HepG2 (cell line): ENCODE measurements around the gene SPATC1L. TPM values are rescaled to one million over a fixed set of nuclear protein-coding genes. Genes with fewer than 3 reads are reported as not detected.

Source experiments
- ATAC-seq: fragments of 200-7000 bp; cut with Tn5 transposase; 3 replicates; pipeline ENCODE4 v1.9.1; 2020; ENCODE audit warnings: mild to moderate bottlenecking, moderate library complexity
- BruUV-seq: library from RNA; stranded (reverse); fragments of 400-500 nt; replicated peaks from 2 replicates; lab custom pipeline; 2021; lab: Mats Ljungman, UMichigan
- CTCF ChIA-PET: fragments of 300-600 bp; formaldehyde crosslinking; extraction: SDS; loops from one replicate; lab custom pipeline; 2021; ENCODE audit warnings: low total read pairs, inconsistent platforms, low intra/inter-chr PET ratio; lab: Yijun Ruan, JAX
- POLR2A ChIA-PET: fragments of 350-600 bp; sonication (Branson Sonifier 250); formaldehyde crosslinking; loops from one replicate; lab custom pipeline; 2020; ENCODE audit warnings: antibody characterized with exemption, inconsistent platforms; lab: Yijun Ruan, JAX
- DNase-seq: peaks from one replicate; pipeline ENCODE4 v3.0.0-alpha.2; 2015; ENCODE audit warnings: low spot score
- FAIRE-seq: peaks from 3 replicates; lab custom pipeline; 2011; peaks lifted over from hg19 to GRCh38; lab: Jason Lieb, UNC
- H2AFZ ChIP-seq: one replicate; pipeline ENCODE4 v1.6.1; 2011; ENCODE audit warnings: low read length, inconsistent platforms
- H3K27ac ChIP-seq: fragments of 300-600 bp; 3 replicates; pipeline ENCODE4 v1.8.0; 2011; ENCODE audit warnings: mixed run types, mild to moderate bottlenecking, mixed read lengths, low read length, inconsistent platforms; ENCODE audit not compliant: insufficient read depth; ENCODE audit errors: extremely low read length
- H3K27me3 ChIP-seq, 2 experiments: fragments of 200-600 bp in 1 of 2; 2 replicates in 1 of 2; 3 replicates in 1 of 2; pipeline versions ENCODE4 v1.6.0 to v1.8.0; 2011; ENCODE audit warnings: low read length in 2 of 2, mild to moderate bottlenecking in 2 of 2, moderate library complexity in 2 of 2, inconsistent platforms in 1 of 2; ENCODE audit not compliant: insufficient read depth in 2 of 2, control insufficient read depth in 1 of 2
- H3K36me3 ChIP-seq, 2 experiments: fragments of 200-600 bp in 1 of 2; replicated peaks in 1 of 2; 2 replicates in 1 of 2; 3 replicates in 1 of 2; pipeline versions ENCODE4 v1.5.1 to v1.8.0; 2011; ENCODE audit warnings: low read length in 2 of 2, inconsistent platforms in 1 of 2; ENCODE audit not compliant: insufficient read depth in 2 of 2, control insufficient read depth in 1 of 2
- H3K4me1 ChIP-seq: 2 replicates; pipeline ENCODE4 v1.5.1; 2012; ENCODE audit warnings: low read length, inconsistent platforms; ENCODE audit not compliant: insufficient read depth
- H3K4me2 ChIP-seq: 2 replicates; pipeline ENCODE4 v1.6.0; 2011; ENCODE audit warnings: low read depth, low read length, inconsistent platforms
- H3K4me3 ChIP-seq, 3 experiments: fragments of 200-600 bp in 1 of 3; sonication (generic), shearing (Covaris generic) in 1 of 3; replicated peaks in 1 of 3; 2 replicates each; pipeline ENCODE4 v1.5.1; 2011 to 2016; ENCODE audit warnings: low read length in 3 of 3, inconsistent platforms in 2 of 3, low read depth in 2 of 3, mild to moderate bottlenecking in 2 of 3, control low read depth in 1 of 3, mixed read lengths in 1 of 3; ENCODE audit not compliant: insufficient read depth in 1 of 3
- H3K79me2 ChIP-seq: one replicate; pipeline ENCODE4 v1.6.1; 2011; ENCODE audit warnings: low read length, inconsistent platforms; ENCODE audit not compliant: insufficient read depth
- H3K9ac ChIP-seq: 2 replicates; pipeline ENCODE4 v1.6.0; 2011; ENCODE audit warnings: mild to moderate bottlenecking, low read depth, low read length, inconsistent platforms; ENCODE audit not compliant: insufficient read depth
- H3K9me3 ChIP-seq: 2 replicates; pipeline ENCODE4 v1.5.1; 2012; ENCODE audit warnings: mild to moderate bottlenecking, low read length
- H4K20me1 ChIP-seq: 2 replicates; pipeline ENCODE4 v1.6.0; 2011; ENCODE audit warnings: inconsistent platforms, mild to moderate bottlenecking, low read length, moderate library complexity; ENCODE audit not compliant: insufficient read depth
- AGO2 ChIP-seq: fragments of 200-400 bp; formaldehyde crosslinking; optimal IDR thresholded peaks from 2 replicates; pipeline ENCODE3; 2017; ENCODE audit warnings: mild to moderate bottlenecking, low read depth, low read length, moderate library complexity
- MLX ChIP-seq: IDR thresholded peaks from 2 replicates; pipeline ENCODE4 v1.6.1; 2016
- ZNF570 ChIP-seq: sonication (generic); formaldehyde crosslinking; IDR thresholded peaks from 2 replicates; pipeline ENCODE4 v1.4.0; 2020; ENCODE audit warnings: mild to moderate bottlenecking, missing genetic modification reagents, borderline replicate concordance
- WGBS: methylation state at CpG from one replicate; pipeline ENCODE4 v1.1.6; 2017; ENCODE audit warnings: low lambda C conversion rate; 5-methylcytosine and 5-hydroxymethylcytosine counted together
- in situ Hi-C: cut with HindIII; loops from 2 replicates; pipeline ENCODE4 v1.10.0; 2017; ENCODE audit warnings: low pct_unique_long_range_greater_than_20kb; ENCODE audit not compliant: extremely low pct_ligation_motif_present
- intact Hi-C: fragments of 100-400 bp; cut with micrococcal nuclease; formaldehyde crosslinking; loops from one replicate; pipeline ENCODE4 v1.10.0; 2022; ENCODE audit not compliant: unreplicated experiment
- polyA plus RNA-seq, 8 experiments: library from polyadenylated mRNA; depleted of rRNA in 3 of 8; stranded (reverse) in 7 of 8; unstranded in 1 of 8; fragments of >200 nt; fragmentation: Illumina TruSeq in 4 of 8; extraction: Trizol in 4 of 8; gene quantifications; 2 replicates each; pipeline versions ENCODE4 v1.2.1 to v1.2.3, GENCODE V29; 2011 to 2016; ENCODE audit warnings: low read depth in 4 of 8, missing spikeins in 1 of 8, mixed read lengths in 1 of 8; ENCODE audit not compliant: insufficient read depth in 1 of 8
- total RNA-seq, 5 experiments: library from RNA; depleted of rRNA; stranded (reverse); fragments of >200 nt; fragmentation: Illumina TruSeq; extraction: Trizol; gene quantifications; 2 replicates each; pipeline ENCODE4 v1.2.3, GENCODE V29; 2016; ENCODE audit warnings: low read depth in 1 of 5
- TF ChIP-seq, protein P1 (sequence below), 2 experiments: sonication (generic) in 1 of 2; formaldehyde crosslinking in 1 of 2; IDR thresholded peaks; 2 replicates each; pipeline versions ENCODE4 v1.6.1 to v1.9.0; 2014 to 2022; ENCODE audit warnings: antibody characterized with exemption in 1 of 2, borderline replicate concordance in 1 of 2, inconsistent platforms in 1 of 2, low read depth in 1 of 2, missing genetic modification reagents in 1 of 2

SPATC1L gene
- total and polyA plus RNA-seq, 2 of the 13 experiments (the other 11 are each of a cell fraction or from before 2014, with no cell fraction given), result 1.4 to 3.3 TPM

- no TSS peak for BruUV-seq
- no peaks in the 10 kb centered on the region for H3K4me1 ChIP-seq
- H3K27ac ChIP-seq, result no peak overlapping the region
- H4K20me1 ChIP-seq, result no peaks in the 10 kb centered on the region
- no peak overlapping the region for H3K4me2 ChIP-seq
- H3K9ac ChIP-seq, result no peak overlapping the region
- no peak overlapping the region for H2AFZ ChIP-seq
- ATAC-seq (no peak), DNase-seq (no peak), FAIRE-seq (no peak)
- in situ Hi-C loops (no loop called here), intact Hi-C loops (no loop called here)
- WGBS, result 81% methylated on average over 14 of the region's 45 CpGs
- ChIA-PET CTCF (no interaction called here), POLR2A (no interaction called here)
- H3K9me3 ChIP-seq, result no peaks in the 10 kb centered on the region
- TF ChIP-seq AGO2, result peak; percentile 35
- TF ChIP-seq ZNF570 (CRISPR knock-in tag), result no peak
- H3K27me3 ChIP-seq, result no peaks in the 10 kb centered on the region
- no peak overlapping the region for H3K4me3 ChIP-seq
- H3K79me2 ChIP-seq, result no peaks in the 10 kb centered on the region
- H3K36me3 ChIP-seq, result no peaks in the 10 kb centered on the region
Observed at GRCh38 chr21:46128933-46129571, 55.2 kb downstream of the SPATC1L start.

DNA sequence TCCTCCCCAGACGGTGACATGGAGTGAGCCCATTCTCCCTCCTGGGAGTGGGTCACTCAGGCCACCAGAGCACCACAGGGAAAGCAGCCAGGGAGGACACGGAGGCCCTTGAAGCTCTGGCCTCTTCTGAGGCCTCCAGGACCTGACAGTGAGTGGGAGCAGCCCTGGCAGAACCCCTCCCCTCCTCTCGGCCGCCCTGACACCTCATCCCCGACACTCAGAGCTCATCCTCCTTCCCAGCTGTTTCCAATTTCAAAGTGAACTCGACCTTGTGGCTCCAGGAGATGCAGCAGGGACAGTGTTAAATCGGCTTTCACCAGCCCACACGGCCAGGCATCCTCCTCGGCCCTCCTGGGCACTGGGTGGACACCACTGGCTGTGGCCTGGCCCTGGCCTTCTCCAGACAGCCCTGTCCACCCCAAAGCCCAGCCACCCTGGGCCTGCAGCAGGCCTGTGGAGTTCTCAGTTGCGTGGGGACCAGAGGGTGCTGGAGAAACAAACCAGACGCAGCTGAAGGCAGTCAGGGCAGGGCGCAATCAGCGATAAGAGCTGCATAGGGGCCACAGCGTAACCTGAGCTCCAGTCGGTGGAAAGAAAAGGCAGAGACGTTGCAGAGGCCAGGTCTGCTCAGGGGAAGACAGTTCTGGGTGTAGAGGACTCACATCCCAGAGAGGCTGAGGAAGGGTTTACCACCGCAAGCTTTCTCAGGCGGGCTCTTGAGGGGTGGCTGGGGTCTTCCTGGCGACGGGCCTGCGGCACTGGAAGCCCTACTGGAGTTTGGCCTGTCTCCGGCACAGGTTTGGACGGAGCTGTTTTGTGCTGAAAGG, 55.9 kb downstream of the SPATC1L start:
- in situ Hi-C loops, result no loop called here
- Histone ChIP-seq H3K4me2 (no peak overlapping the region), H3K27ac (no peak overlapping the region), H3K4me3 (no peak overlapping the region), H2AFZ (no peak overlapping the region), H3K79me2 (no peaks in the 10 kb centered on the region), H3K27me3 (no peaks in the 10 kb centered on the region), H3K9me3 (no peaks in the 10 kb centered on the region), H3K9ac (no peak overlapping the region), H3K36me3 (no peaks in the 10 kb centered on the region), H3K4me1 (no peaks in the 10 kb centered on the region), H4K20me1 (no peaks in the 10 kb centered on the region)
- intact Hi-C loops, result no loop called here
- ChIA-PET POLR2A (no interaction called here), CTCF (no interaction called here)
- BruUV-seq, result no TSS peak
- ATAC-seq (peak; percentile 3; the same call in 2 of the 3 replicates), DNase-seq (no peak), FAIRE-seq (no peak)
- WGBS, result 43% methylated on average over 12 of the region's 23 CpGs
- TF ChIP-seq, protein P1, sequence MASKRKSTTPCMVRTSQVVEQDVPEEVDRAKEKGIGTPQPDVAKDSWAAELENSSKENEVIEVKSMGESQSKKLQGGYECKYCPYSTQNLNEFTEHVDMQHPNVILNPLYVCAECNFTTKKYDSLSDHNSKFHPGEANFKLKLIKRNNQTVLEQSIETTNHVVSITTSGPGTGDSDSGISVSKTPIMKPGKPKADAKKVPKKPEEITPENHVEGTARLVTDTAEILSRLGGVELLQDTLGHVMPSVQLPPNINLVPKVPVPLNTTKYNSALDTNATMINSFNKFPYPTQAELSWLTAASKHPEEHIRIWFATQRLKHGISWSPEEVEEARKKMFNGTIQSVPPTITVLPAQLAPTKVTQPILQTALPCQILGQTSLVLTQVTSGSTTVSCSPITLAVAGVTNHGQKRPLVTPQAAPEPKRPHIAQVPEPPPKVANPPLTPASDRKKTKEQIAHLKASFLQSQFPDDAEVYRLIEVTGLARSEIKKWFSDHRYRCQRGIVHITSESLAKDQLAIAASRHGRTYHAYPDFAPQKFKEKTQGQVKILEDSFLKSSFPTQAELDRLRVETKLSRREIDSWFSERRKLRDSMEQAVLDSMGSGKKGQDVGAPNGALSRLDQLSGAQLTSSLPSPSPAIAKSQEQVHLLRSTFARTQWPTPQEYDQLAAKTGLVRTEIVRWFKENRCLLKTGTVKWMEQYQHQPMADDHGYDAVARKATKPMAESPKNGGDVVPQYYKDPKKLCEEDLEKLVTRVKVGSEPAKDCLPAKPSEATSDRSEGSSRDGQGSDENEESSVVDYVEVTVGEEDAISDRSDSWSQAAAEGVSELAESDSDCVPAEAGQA (IDR thresholded peaks at IDR 0.05; ENCODE audit: low read depth), result no peak
- TF ChIP-seq, protein P1 (CRISPR knock-in tag; IDR thresholded peaks at IDR 0.05; ENCODE audit: borderline replicate concordance), result no peak
- no peak for TF ChIP-seq MLX
